ENCODE data around the gene SP2. TPM values are rescaled to one million over a fixed set of nuclear protein-coding genes. Genes with fewer than 3 reads are reported as not detected.

The SP2 gene
- 2.1 and 4.6 TPM in 2 replicates for total RNA-seq

DNA sequence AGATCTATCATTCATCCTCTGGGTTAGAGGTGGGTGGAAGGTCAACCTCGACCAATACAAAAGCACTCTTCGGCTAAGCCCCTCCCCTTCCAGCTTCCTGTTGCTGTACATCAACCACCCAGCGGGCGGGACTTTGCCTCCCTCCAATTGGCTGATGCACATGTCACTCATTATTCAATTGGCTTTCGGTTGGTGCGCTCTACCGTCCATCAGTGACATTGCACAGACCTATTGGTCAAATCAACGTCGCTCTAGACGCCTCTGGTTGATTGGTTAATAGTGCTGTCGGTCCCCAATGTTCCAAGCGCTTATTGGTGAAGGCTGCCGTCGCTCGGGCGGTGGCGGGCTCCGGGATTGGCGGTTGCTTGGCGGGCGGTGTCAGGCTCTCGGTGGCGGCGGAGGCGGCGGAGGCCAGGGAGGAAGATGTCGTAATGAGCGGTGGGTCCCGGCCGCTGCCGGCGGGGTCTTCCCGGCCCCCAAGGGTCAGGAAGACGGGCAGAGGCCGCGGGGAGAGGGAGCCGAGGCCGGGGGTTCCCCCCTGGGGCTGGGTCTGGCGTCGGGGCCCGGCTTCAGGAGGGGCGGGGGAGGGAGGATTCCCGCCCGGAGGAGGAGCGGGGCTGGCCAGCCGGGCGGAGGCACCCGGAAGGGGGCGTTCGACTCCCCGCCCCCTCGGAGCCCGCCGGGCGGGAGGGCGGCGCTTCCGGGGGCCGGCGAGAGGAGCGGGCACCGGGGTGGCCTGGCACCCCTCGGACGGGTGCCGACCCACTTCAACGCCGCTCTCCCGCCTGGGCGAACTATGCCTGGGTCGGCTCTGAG is at the start of gene SP2:
Gene SP2 (plus strand): TSS at position 381 of the 816 bp plus-strand sequence. CDS start 51 bp downstream, at position 432.

GRCh38 chr17:47850692-47851573 is 45.1 kb upstream of the SP2 start, which contains the start of gene SP6:
TSS of gene SP6 (minus strand) at chr17:47851163. CDS start at chr17:47848429, 2,734 bp downstream.

DNA sequence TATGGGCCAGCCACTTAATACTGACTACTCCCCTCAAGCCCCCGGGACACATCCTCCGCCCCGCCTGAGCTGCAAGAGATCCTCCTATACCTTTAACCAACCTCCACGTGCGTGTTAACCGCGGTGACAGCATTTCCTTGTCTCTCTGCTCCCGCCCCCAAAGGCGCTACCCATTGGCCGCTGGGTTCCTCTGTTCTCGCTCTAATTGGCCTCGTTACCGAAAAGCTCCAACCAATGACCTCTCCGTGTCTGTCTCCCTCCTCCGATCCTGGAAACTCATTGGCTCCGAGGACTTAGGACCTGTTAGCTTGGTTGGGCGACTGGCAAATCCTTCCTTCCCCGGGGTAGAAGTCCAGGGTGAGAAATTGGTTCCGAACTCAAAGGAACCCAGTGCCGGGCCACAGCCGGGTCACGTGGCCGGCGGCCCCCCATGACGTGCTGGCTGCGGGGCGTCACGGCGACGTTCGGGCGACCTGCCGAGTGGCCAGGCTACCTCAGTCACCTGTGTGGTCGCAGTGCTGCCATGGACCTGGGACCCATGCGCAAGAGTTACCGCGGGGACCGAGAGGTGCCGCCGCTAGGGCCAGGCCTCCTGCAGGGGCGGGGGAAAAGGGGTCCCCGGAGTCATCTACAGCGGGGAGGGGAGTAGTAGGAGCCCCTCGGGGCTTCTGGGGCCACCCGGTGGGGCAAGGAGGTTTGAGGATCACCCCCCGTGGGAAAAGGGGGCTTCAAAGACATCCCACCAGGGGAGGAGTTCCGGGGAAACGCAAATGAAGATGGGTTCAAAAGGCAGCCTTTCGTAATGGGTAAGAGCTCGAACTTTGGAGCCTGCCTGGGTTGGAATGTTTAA is 45.4 kb downstream of the SP2 start, which contains the start of gene PNPO:
Gene PNPO (plus strand): TSS at position 326 of the 850 bp plus-strand sequence. CDS start 105 bp downstream, at position 431.

GRCh38 chr17:47957591-47958490 is 61.8 kb downstream of the SP2 start, which contains the start of gene PRR15L:
TSS of gene PRR15L (minus strand) at chr17:47957883. CDS start at chr17:47953234, 4,649 bp downstream.

GRCh38 chr17:47970725-47971499 is 74.9 kb downstream of the SP2 start, which contains the start of gene CDK5RAP3:
TSS of gene CDK5RAP3 (plus strand) at chr17:47971113. CDS start at chr17:47971147, 34 bp downstream.

Other genes with a start within 250 kb of the SP2 start
- gene KPNB1, start 246.3 kb upstream of the SP2 start, total RNA-seq = 172 and 270 TPM in 2 replicates
- 4.5 and 12.9 TPM in 2 replicates for gene TBKBP1, start 202.1 kb upstream of the SP2 start, total RNA-seq
- gene TBX21, start 163.0 kb upstream of the SP2 start, total RNA-seq = 0.39 TPM in 1 of 2 replicates, not detected in the other
- 5.9 and 10.6 TPM in 2 replicates for gene OSBPL7, start 74.4 kb upstream of the SP2 start, total RNA-seq
- gene MRPL10, start 64.7 kb upstream of the SP2 start, total RNA-seq = 56.2 and 57.4 TPM in 2 replicates
- 0.13 TPM in 1 of 2 replicates, not detected in the other for gene LRRC46, start 64.6 kb upstream of the SP2 start, total RNA-seq
- 16.8 and 27.5 TPM in 2 replicates for gene SCRN2, start 55.0 kb upstream of the SP2 start, total RNA-seq
- 0.13 TPM in 1 of 2 replicates, not detected in the other for gene SP6, start 45.1 kb upstream of the SP2 start, total RNA-seq
- gene PNPO, start 45.3 kb downstream of the SP2 start, total RNA-seq = 17.2 and 32.7 TPM in 2 replicates
- gene PRR15L, start 61.6 kb downstream of the SP2 start, total RNA-seq = 0.26 TPM in 1 of 2 replicates, not detected in the other
- gene CDK5RAP3, start 74.9 kb downstream of the SP2 start, total RNA-seq = 32.2 and 58.6 TPM in 2 replicates
- gene COPZ2, start 141.6 kb downstream of the SP2 start, total RNA-seq = 34.8 and 54.0 TPM in 2 replicates
- gene NFE2L1, start 152.1 kb downstream of the SP2 start, total RNA-seq = 69.8 and 125 TPM in 2 replicates
- 54.4 and 64.8 TPM in 2 replicates for gene CBX1, start 205.2 kb downstream of the SP2 start, total RNA-seq
- 7.7 and 12.3 TPM in 2 replicates for gene SNX11, start 211.5 kb downstream of the SP2 start, total RNA-seq